Upper lobe of left lung (tissue), 4 donors: Measurements from ENCODE around the gene CLEC3A.

Experiments used
- CTCF ChIP-seq, 6 experiments: fragments of 450-650 bp in 4 of 6; fragments of 200-600 bp in 2 of 6; sonication (generic) in 2 of 6; IDR thresholded peaks; one replicate each; pipeline ENCODE4 v1.5.1; 2016 to 2019; ENCODE audit warnings: antibody characterized with exemption in 6 of 6
- POLR2A ChIP-seq, 4 donors: fragments of 450-650 bp; IDR thresholded peaks; one replicate each; pipeline ENCODE4 v1.5.1; 2016 to 2017; ENCODE audit warnings: antibody characterized with exemption in 4 of 4, mild to moderate bottlenecking in 2 of 4

GRCh38 chr16:78048319-78048718 lies 26.0 kb downstream of the CLEC3A start:
- TF ChIP-seq POLR2A (IDR thresholded peaks at IDR 0.05) (no peak), CTCF (IDR thresholded peaks at IDR 0.05) (no peak)
